B cell (primary cell): ENCODE data around the gene HOXD12. TPM values are rescaled to one million over a fixed set of nuclear protein-coding genes. Genes with fewer than 3 reads are reported as not detected.
A peak's percentile ranks its signal among the peaks of the same experiment; 100 is the strongest.

Source experiments
- ATAC-seq: fragments of 200-7000 bp; cut with Tn5 transposase; one replicate; pipeline ENCODE4 v1.10.0; 2021; ENCODE audit warnings: low read depth, mild to moderate bottlenecking, moderate number of reproducible peaks, moderate library complexity
- CTCF ChIA-PET: fragments of 350-600 bp; sonication (Branson Sonifier 250); formaldehyde crosslinking; loops from one replicate; lab custom pipeline; 2021; ENCODE audit warnings: antibody characterized with exemption, inconsistent platforms; lab: Charles Lee
- POLR2A ChIA-PET: fragments of 350-600 bp; sonication (Branson Sonifier 250); formaldehyde crosslinking; loops from one replicate; lab custom pipeline; 2021; ENCODE audit warnings: antibody characterized with exemption; lab: Charles Lee
- DNase-seq: peaks from one replicate; pipeline ENCODE4 v3.0.0; 2013
- H2AFZ ChIP-seq: 2 replicates; pipeline ENCODE4 v1.6.1; 2012; ENCODE audit warnings: mild to moderate bottlenecking, low read depth, low read length; ENCODE audit not compliant: insufficient read depth, poor library complexity, severe bottlenecking
- H3K27ac ChIP-seq, 2 donors: 1 replicate in 1 of 2; 2 replicates in 1 of 2; pipeline ENCODE4 v1.5.1; 2012 to 2013; ENCODE audit warnings: low read length in 2 of 2, mild to moderate bottlenecking in 2 of 2, moderate library complexity in 1 of 2
- H3K27me3 ChIP-seq, 4 experiments: fragments of 200-600 bp in 1 of 4; sonication (generic) in 1 of 4; replicated peaks in 1 of 4; 1 replicate in 2 of 4; 2 replicates in 2 of 4; pipeline versions ENCODE4 v1.6.1 to v1.7.0; 2013 to 2016; ENCODE audit warnings: low read length in 3 of 4, mild to moderate bottlenecking in 2 of 4, mixed read lengths in 1 of 4, moderate library complexity in 1 of 4; ENCODE audit not compliant: insufficient read depth in 4 of 4, control insufficient read depth in 3 of 4; ENCODE audit errors: control extremely low read depth in 1 of 4
- H3K36me3 ChIP-seq, 2 experiments: replicated peaks in 1 of 2; 1 replicate in 1 of 2; 2 replicates in 1 of 2; pipeline versions ENCODE4 v1.6.1 to v1.7.1; 2013; ENCODE audit warnings: low read length in 1 of 2; ENCODE audit not compliant: insufficient read depth in 2 of 2, control insufficient read depth in 1 of 2; ENCODE audit errors: control extremely low read depth in 1 of 2, extremely low read depth in 1 of 2
- H3K4me1 ChIP-seq, 2 donors: fragments of 200-600 bp in 1 of 2; sonication (generic) in 1 of 2; 1 replicate in 1 of 2; 2 replicates in 1 of 2; pipeline versions ENCODE4 v1.5.1 to v1.6.1; 2013 to 2017; ENCODE audit warnings: low read length in 2 of 2; ENCODE audit not compliant: control insufficient read depth in 2 of 2, insufficient read depth in 2 of 2
- H3K4me2 ChIP-seq: replicated peaks from 2 replicates; pipeline ENCODE3; 2012; ENCODE audit warnings: mild to moderate bottlenecking, low read depth, low read length; ENCODE audit not compliant: poor library complexity, severe bottlenecking
- H3K4me3 ChIP-seq, 5 experiments: fragments of 200-600 bp in 1 of 5; sonication (generic) in 1 of 5; 1 replicate in 3 of 5; 2 replicates in 2 of 5; pipeline versions ENCODE4 v1.5.1 to v1.7.0; 2011 to 2016; ENCODE audit warnings: low read length in 4 of 5, mild to moderate bottlenecking in 4 of 5, low read depth in 2 of 5, control low read depth in 1 of 5, moderate library complexity in 1 of 5; ENCODE audit not compliant: insufficient read depth in 1 of 5; ENCODE audit errors: control extremely low read depth in 1 of 5, extremely low read depth in 1 of 5
- H3K79me2 ChIP-seq: fragments of 200-600 bp; sonication (generic); one replicate; pipeline ENCODE4 v1.6.0; 2016; ENCODE audit warnings: low read length; ENCODE audit not compliant: control insufficient read depth, insufficient read depth
- H3K9ac ChIP-seq: fragments of 200-600 bp; sonication (generic); 2 replicates; pipeline ENCODE4 v1.6.1; 2017; ENCODE audit warnings: mild to moderate bottlenecking, low read length, moderate library complexity
- H3K9me3 ChIP-seq, 3 donors: one replicate each; pipeline versions ENCODE4 v1.6.1 to v1.7.1; 2013; ENCODE audit warnings: low read length in 2 of 3; ENCODE audit not compliant: control insufficient read depth in 2 of 3, insufficient read depth in 1 of 3; ENCODE audit errors: control extremely low read depth in 1 of 3
- H4K20me1 ChIP-seq: 2 replicates; pipeline ENCODE4 v1.6.0; 2012; ENCODE audit warnings: mild to moderate bottlenecking, low read length; ENCODE audit not compliant: insufficient read depth, control insufficient read depth, poor library complexity, severe bottlenecking
- H3K27ac Mint-ChIP-seq: one replicate; pipeline ENCODE4 v1.8.0; 2021; ENCODE audit warnings: mixed read lengths
- H3K27me3 Mint-ChIP-seq: one replicate; pipeline ENCODE4 v1.8.0; 2021; ENCODE audit warnings: mixed read lengths
- H3K4me1 Mint-ChIP-seq: one replicate; pipeline ENCODE4 v1.8.0; 2021; ENCODE audit warnings: mixed read lengths
- H3K4me3 Mint-ChIP-seq: one replicate; pipeline ENCODE4 v1.8.0; 2021; ENCODE audit warnings: mixed read lengths
- H3K9me3 Mint-ChIP-seq: one replicate; pipeline ENCODE4 v1.8.0; 2022; ENCODE audit warnings: mixed read lengths; ENCODE audit not compliant: insufficient read depth
- CTCF ChIP-seq: fragments of 200-600 bp; IDR thresholded peaks from one replicate; pipeline ENCODE4 v1.8.0; 2022; ENCODE audit warnings: antibody characterized with exemption, mild to moderate bottlenecking
- EZH2 ChIP-seq: IDR thresholded peaks from 2 replicates; pipeline ENCODE4 v1.6.1; 2012; ENCODE audit warnings: borderline replicate concordance, low read depth, mild to moderate bottlenecking, moderate library complexity, low read length; ENCODE audit not compliant: insufficient read depth, poor library complexity, severe bottlenecking
- WGBS: methylation state at CpG from one replicate; pipeline ENCODE4 v1.1.5; 2013; ENCODE audit warnings: missing lambda C conversion rate; ENCODE audit not compliant: insufficient coverage; 5-methylcytosine and 5-hydroxymethylcytosine counted together
- intact Hi-C: fragments of 100-400 bp; cut with micrococcal nuclease; formaldehyde crosslinking; loops from one replicate; pipeline ENCODE4 v1.10.0; 2022
- polyA plus RNA-seq: library from polyadenylated mRNA; depleted of rRNA; stranded (reverse); fragments of >200 nt; gene quantifications from 2 replicates; pipeline ENCODE4 v1.2.3, GENCODE V29; 2012
- total RNA-seq, 2 donors: library from RNA; stranded (reverse); fragments of 120-200 nt in 1 of 2; gene quantifications; 1 replicate in 1 of 2; 2 replicates in 1 of 2; pipeline versions ENCODE4 v1.2.3 to v1.2.4, GENCODE V29; 2013 to 2022

HOXD12 gene
- total and polyA plus RNA-seq, 2 donors (not counting 1 experiment from before 2014, with no cell fraction given): not detected

GRCh38 chr2:176076063-176076462 lies 23.5 kb upstream of the HOXD12 start:
- Histone ChIP-seq H3K79me2 (no peaks in the 10 kb centered on the region), H3K4me3 (no peak overlapping the region), H3K4me2 (no peak overlapping the region), H3K27me3 (peaks cover 1 to 84% (median 67%) of the 10 kb centered on the region in 4 experiments), H3K4me1 (peaks cover 3 to 24% of the 10 kb centered on the region in 2 donors), H3K27ac (no peak overlapping the region), H3K36me3 (no peaks in the 10 kb centered on the region), H3K9me3 (peaks cover 5 to 38% (median 7%) of the 10 kb centered on the region in 3 donors), H3K9ac (no peak overlapping the region), H2AFZ (no peak overlapping the region), H4K20me1 (no peaks in the 10 kb centered on the region)
- no peak for TF ChIP-seq EZH2
- TF ChIP-seq CTCF: no peak
- H3K9me3 Mint-ChIP-seq: peaks cover 3% of the 10 kb centered on the region
- DNase-seq: peak; percentile 4
- peaks cover 5% of the 10 kb centered on the region for H3K4me1 Mint-ChIP-seq
- ChIA-PET POLR2A (no interaction called here), CTCF (interaction anchor here (2.4 kb wide), 1 partner anchor 51 kb away, joined by 9 read pairs; no protein-coding TSS in a partner anchor)
- intact Hi-C loops: loop anchor here (5.0 kb wide), 1 partner anchor 56 kb away; no protein-coding TSS in a partner anchor
- no peak for ATAC-seq
- no peak overlapping the region for H3K4me3 Mint-ChIP-seq
- no peak overlapping the region for H3K27ac Mint-ChIP-seq
- 31% methylated on average over 4 of the region's 7 CpGs for WGBS
- H3K27me3 Mint-ChIP-seq: peaks cover 70% of the 10 kb centered on the region

GRCh38 chr2:176076796-176077195 lies 22.8 kb upstream of the HOXD12 start:
- Mint-ChIP-seq H3K4me3 (no peak overlapping the region), H3K27me3 (peaks cover 72% of the 10 kb centered on the region), H3K9me3 (peaks cover 3% of the 10 kb centered on the region), H3K27ac (no peak overlapping the region), H3K4me1 (peaks cover 5% of the 10 kb centered on the region)
- POLR2A ChIA-PET: no interaction called here
- Histone ChIP-seq H4K20me1 (no peaks in the 10 kb centered on the region), H3K36me3 (no peaks in the 10 kb centered on the region), H3K4me1 (peaks cover 3 to 24% of the 10 kb centered on the region in 2 donors), H3K9ac (no peak overlapping the region), H2AFZ (no peak overlapping the region), H3K79me2 (no peaks in the 10 kb centered on the region), H3K4me3 (no peak overlapping the region), H3K27me3 (peaks cover 1 to 84% (median 69%) of the 10 kb centered on the region in 4 experiments), H3K4me2 (no peak overlapping the region), H3K27ac (no peak overlapping the region), H3K9me3 (peaks cover 7 to 38% (median 9%) of the 10 kb centered on the region in 3 donors)
- TF ChIP-seq CTCF (no peak), EZH2 (no peak)
- intact Hi-C loops: loop anchor here (5.0 kb wide), 1 partner anchor 56 kb away; no protein-coding TSS in a partner anchor
- ATAC-seq (no peak), DNase-seq (peak; percentile 5)
- no CpG with 5 or more reads among the region's 2 CpGs for WGBS
- CTCF ChIA-PET: interaction anchor here (2.4 kb wide), 1 partner anchor 50 kb away, joined by 9 read pairs; no protein-coding TSS in a partner anchor
